ENCODE measurements around the gene C10orf67.
"Not testable (repeated sequence)": the region's sequence is repeated elsewhere in the genome, so short reads cannot be mapped to it uniquely, and the experiment has no call there.

Gene C10orf67

DNA sequence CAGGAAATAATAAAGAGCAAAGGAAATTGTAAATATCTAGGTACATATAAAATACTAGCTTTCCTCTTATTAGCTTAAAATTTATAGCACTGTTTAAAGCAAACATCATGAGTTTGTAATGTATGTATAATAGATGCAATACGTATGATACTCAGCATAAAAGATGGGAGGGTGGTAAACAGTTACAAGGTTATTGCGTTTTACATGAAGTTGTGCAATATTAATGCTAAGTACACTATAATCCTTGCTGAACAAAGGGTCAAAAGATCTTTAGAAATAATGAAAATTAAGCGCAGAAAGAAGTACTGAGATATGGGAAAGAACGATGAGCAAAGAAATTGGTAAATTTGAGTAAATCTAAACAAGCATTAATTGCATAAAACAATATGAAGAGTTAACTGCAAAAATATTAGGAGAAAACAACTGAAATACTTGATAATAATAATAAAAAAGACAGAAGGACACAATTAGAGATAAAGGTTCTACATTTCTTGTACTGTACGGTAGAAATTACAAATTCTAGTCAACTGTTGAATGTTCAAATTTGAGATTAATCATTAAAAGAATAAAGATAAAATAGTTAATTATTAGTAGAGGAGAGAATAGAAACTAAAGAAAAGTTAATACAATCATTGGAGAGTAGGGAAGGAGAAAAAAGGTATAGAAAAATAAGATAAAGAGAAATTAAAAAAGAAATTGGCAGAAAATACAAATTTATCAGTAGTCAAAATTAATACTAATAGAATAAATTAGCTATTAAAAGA lies 17.9 kb downstream of the C10orf67 start:
- no peak for DNase-seq

DNA sequence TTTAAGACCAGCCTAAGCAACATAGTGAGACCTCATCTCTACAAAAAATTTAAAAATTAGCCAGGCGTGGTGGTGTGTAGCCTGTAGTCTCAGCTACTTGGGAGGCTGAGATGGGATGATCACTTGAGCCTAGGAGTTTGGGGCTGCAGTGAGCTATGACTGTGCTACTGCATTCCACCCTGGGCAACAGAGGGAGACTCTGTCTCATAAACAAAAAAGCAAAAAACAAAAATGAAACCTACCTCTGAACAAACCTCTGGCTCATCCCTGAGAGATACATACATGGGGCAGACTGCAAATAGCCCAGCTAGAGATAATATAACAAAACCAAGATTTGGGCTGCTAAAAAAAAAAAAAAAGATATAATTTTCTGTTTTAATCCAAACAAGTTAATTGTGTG lies 19.5 kb downstream of the C10orf67 start:
- DNase-seq: no peak

DNA sequence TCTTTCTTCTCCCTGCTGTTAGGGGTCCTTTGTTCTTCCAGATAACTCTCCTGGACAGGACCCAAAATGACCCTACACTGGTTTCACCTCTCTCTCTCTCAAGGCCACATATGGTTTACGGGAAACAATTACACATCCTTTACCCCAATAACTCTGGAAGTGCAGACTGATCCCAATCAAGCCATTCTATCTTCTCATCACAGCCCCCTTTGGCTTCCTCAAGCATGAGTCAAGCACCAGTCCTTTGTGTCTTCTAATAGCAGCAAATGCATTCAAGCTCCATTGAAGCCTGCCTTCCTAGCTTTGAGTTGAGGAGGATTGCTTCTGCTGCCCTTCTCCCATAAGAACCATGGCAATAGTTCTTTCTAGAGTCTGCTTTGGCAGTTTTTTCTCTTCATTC lies 20.2 kb downstream of the C10orf67 start:
- DNase-seq: no peak

DNA sequence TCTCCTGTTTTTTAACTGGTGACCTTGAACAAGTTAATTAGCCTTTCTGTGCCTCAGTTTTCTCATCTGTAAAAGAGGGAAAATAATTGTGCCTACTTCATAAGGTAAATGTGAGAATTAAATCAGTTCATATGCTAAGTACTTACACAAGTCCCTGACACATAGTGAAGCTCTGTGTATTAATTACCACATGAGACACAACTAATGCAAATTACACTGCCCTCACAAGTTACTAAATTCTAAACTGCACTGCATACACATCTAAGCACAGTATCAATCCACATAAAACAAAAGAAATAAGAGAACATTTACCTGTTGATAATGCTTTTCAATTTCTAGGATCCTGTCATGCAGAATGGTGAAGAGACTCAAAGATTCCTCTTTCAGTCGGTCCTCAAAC lies 22.5 kb downstream of the C10orf67 start:
- DNase-seq: no peak

DNA sequence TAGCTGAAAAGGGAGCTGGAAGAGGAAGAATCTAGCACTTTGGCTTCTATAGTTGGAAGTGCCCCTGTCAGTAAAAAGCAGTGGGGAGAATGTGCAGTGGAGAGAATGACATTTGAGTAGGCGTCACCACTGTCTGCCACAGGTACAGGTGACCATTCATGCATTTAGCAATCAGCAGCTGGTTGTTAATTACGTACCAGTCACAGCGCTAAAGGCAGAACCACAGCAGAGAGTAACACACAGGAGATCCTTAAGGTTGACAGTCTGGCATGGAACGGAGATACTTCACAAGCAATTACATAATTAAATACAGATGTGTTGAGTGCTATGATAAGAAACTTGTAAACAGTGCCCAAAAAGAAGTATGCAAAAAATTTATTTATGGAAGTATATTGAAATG lies 24.8 kb downstream of the C10orf67 start:
- DNase-seq: no peak

DNA sequence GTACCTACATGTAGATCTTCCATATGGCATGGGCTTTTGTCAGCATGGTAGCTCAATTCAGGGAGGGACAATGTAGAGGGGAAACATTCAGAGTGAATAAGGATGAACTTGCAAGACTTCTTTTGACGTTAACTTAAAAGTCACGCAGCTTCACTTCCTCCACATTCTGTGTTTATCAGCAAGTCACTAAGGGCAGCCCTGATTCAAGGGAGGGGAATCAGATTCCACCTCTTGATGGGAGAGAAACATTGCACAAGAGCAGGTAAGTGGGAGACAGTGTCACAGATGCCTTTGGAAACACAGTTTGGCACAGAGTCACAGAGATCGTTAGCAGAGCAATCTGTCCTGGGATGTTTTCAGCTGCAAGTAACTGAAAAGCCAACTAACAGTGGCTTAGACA lies 26.2 kb downstream of the C10orf67 start:
- DNase-seq: no peak

DNA sequence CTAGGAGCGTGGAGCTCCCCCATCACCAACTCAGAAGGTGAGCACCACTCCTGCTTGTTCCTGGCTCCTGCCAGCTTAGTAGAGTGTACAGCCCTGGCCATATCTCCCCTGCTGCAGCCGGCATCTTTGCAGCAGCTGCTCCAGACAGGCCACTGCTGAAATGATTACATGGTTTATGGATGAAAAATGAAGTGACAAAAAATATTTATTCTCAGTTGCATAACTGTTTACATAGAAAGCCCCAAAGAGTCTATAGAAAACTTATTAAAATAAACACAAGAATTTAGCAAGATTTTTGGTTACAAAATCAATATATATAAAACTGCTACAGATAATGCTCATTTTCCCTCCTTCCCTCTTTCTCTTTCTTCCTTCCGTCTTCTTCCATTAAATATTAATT lies 27.2 kb downstream of the C10orf67 start:
- no peak for DNase-seq

DNA sequence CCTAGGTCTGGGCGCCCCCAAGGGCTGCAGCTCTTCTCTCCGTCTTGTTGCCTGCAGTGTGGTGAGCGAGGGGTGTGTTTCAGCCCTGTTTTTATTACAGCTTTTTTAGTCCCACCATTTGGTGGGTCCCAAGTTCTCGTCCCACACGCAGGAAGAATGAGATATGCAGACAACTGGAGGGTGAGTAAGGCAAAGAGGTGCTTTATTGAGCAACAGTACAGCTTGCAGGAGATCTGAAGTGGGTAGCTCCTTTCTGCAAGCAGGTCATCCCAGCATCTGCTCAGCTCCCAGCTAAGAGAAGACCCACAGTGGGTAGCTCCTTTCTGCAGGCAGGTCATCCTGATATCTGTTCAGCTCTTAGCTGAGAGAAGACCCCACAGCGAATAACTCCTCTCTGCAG lies 28.2 kb downstream of the C10orf67 start:
- no peak for DNase-seq

DNA sequence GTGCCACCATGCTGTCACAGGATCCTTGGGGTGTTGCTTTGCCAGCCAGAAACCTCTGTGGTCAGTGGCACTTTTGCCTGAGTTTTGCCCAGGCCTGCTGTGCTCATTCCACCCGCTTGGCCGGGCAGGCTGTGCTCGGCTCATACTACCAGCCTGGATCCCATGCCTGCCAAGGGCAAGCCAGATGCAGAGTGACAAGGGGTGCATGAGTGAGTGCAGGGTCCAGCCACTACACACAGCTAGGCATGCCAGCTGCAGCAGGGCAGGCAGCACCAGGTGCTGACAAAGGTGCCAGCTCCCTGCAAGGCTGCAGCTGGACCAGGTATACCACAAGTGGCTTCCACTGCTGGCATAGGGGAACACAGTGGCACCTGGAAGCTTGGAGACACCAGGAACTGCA lies 28.6 kb downstream of the C10orf67 start:
- DNase-seq: no peak

DNA sequence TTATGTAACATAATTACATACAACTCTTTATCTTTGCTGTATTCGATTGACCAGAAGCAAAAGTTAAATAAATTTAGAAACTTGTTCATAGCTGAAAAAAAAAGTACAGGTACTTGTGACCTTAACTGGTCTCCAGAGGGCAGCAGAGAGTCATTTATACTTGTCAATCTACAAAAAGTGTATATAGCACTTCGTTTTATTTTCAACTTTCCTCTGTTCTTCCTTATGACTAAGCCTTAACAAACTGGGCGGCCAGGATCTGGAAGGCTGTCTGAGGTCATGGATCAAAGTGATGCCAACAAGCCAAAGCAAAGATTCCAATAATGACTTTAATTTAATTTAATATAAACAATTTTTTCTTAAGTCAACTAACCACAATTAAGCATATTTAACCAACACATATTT lies 29.8 kb downstream of the C10orf67 start:
- DNase-seq: peak in 17 of 58 donors; percentile 2 to 42 (median 11)

DNA sequence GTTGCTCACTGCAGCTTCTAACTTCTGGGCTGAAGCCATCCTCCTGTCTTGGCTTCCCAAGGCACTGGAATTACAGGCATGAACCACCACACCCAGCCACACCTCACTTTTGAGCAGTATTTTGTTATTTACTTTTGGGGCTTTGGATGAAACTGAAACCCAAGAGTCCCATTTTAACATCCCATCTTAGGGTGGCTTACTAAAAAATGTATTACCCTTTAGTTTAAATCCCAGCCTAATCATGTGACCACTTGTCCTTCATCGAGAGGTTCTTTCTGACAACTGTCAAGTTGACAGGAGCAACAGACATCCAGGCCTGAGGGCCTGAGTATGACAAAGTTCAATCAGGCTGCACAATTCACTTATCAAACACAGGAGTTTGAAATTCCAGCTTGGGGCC lies 33.6 kb downstream of the C10orf67 start:
- no peak for DNase-seq

DNA sequence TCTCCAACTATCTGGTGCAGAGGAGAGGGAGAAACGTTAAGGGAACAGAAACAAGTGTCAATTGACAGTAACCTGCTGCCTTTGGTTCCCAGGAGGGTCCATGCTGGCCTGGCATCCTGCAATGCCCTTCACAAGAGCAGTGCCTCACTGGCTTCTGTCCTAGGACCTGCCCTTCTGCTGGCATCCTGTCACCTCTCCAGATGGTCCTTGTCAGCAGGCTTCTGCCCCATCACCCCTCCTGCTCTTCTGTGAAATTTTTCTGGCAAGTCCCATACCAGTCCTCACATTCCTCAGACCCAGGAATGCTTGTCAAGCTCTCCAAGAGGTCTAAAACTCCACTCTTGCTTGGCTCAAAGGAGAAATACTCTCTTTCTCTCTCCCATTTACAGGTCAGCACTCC lies 34.2 kb downstream of the C10orf67 start:
- no peak for DNase-seq

DNA sequence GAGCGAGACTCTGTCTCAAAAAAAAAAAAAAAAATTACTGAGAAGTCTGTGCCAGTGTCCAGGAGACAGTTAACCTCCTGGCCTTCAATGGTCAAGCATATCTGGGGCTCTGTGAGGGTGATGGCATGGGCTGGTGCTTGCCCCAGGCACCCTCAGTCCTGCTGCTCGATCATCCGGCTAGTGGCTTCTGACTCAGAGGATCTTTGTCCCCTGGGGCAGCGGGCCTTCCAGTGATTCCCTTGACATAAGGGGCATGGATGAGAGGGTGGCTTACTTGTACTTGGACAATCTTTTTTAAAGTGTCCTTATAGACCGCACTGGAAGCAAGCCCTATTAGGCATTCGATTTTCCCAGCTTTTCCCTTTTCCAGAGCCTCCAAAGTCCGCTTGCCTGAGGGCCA lies 44.6 kb downstream of the C10orf67 start:
- not testable (repeated sequence) for DNase-seq

DNA sequence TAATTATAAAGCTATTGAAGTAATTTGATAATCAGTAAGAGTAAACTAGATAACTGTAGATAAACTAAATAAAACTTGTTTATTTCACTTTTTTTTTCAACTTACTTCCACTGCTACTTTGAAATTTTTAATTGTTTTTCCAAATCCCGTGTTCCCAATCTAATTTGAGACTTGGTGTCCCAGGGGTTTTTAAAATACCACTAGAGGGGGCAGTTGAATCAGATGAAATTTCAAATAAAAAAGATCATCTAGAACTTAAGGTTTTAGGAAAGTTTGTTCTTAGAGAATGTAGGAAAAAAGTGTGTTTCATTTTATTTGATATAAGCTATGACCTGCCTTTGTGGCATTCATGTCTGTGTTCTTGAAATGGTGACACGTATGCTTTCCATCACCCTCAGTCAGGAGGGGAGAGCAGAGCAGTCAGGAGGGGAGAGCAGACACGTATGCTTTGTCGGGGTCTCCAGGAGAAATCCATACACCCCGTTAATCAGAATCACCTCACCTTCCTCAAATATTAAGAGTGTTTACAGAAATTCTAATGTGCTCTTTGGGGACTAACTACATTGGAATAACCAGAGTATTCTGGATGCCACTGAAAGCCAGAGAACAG lies 49.9 kb downstream of the C10orf67 start:
- no peak for DNase-seq

DNA sequence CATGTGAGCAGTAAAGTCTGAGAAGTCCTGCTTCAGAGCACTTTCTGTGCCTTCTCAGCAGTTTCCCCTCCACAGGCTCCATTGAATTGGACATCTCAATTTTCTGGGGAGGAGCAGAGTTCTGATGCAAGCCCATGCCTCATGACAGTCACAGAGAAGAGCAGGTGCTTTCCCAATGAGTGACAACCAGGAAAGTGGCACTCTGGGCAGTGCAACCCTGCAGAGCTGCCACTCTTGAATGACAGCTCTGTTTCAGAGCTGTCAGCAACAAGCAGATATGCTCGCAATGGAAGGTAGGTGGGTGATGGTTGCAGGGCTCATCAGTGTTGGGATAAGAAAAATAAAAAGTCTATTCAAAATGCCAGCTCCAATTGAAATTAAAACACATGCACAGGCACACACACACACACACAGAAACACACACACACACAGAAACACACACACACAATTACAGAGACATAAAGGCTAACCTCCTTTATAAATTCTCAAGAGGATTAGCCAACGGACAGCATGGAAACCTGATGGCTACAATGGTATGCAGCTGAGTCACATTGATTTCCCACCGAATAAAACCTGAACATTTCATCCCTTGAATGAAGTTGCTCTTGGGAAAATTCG lies 50.5 kb downstream of the C10orf67 start:
- DNase-seq: no peak

DNA sequence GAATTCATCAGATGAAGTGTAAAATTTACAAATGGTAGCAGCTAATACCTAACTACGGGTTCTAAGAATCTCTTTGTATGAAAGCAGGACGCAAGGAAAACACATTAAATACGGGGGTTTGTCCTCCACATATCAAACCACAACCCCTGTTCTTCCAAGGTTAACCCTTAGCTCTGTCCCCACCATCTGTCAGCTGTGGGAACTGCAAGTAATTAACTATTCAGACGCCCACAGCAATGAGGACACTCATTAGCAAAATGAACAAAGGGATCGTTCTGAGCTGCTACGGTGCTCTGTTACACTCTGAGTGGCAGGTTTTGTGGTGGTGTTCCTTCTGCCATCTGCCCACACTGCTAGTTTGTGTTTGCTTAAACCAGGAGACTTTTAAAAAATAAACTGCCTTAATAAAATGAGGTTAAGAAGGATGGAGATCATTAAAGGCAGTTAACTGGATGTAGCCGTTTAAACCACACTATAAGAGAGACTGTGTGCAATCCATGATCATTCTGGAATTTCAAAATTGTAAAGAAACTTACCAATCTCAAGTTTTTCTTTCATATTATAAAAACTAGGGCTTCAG lies 51.4 kb downstream of the C10orf67 start:
- peak in 21 of 58 donors; percentile 1 to 51 (median 7) for DNase-seq

DNA sequence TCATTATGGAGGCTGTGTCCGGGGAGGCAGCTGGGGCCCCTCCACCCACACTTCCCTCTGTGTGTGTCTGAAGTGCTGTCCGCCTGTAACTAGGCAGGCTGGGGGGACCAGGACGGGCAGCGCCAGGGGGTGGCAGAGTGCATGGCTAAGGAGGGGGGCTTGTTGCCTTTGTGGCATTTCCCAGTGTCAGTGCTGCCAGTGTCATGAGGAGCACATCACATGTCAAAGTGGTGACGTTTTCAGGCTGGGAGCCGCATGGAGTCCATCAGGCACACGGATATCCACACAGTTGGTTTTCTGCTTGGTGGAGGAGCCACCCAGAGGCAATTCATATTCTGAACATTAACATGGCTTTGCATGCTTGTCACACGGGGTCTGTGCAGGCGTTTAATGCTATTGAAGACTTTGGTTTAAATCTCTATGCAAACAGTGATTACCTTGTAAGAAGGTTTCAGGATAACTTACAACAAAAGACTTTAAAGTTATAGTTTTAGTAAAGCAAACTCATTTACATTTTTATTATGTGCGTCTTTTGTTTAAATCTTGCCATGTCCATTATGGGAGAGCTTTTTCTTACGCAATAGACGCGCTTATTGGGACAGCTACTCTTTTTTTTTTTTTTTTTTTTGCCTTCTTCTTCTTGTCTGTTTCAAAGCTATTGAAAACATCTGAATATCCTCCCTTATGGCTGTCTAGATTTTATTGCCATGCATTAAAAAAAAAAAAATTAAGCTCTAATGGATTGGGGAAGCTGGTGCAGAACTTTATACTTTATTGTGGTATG lies 52.9 kb downstream of the C10orf67 start:
- peak in 30 of 58 donors; percentile 4 to 50 (median 14) for DNase-seq

DNA sequence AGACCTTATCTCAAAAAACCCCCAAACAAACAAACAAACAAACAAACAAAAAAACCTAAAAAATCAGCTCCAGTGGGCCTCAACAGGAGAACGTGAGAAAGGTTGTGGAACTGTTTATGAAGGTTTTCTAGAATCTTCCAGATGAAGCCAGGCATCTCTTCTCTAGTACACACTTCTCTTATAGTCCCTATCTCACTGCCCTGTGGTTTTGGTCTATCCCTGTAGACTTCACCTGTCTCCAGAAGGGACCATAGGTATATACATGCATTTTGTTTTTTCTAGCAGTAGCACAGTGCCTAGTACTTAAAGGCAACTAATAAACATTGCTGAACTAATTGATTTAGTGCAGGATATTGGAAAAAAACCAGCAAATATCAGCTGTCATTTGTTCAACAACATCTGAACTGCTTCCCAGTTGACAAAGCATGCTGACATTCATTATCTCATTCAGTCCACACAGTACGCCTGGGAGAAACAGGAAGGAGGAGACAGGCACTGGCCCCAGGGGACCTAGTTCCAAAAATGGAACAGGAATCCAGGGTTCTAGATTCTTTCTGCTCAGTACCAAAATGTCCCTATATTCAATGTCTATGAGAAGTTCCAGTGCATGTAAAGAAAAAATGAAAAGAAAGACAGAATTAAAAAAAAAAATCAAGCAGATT lies 59.8 kb downstream of the C10orf67 start:
- DNase-seq: no peak

DNA sequence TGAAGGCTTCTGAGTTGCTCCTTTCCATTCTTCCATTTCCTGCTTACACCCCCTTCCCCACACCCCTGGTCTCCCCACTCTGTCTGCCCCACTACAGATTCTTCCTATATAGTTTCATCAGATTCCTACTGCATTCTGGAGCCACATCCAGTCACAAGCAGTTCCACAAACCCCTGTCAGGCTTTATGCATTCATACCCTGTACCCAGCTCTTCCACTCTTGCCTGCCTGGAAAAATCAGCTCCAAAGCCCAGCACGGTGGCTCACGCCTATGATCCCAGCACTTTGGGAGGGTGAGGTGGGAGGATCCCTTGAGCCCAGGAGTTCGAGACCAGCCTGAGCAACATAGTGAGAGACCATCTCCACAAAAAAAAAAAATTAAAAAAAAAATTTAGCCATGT lies 60.4 kb downstream of the C10orf67 start:
- DNase-seq: no peak

DNA sequence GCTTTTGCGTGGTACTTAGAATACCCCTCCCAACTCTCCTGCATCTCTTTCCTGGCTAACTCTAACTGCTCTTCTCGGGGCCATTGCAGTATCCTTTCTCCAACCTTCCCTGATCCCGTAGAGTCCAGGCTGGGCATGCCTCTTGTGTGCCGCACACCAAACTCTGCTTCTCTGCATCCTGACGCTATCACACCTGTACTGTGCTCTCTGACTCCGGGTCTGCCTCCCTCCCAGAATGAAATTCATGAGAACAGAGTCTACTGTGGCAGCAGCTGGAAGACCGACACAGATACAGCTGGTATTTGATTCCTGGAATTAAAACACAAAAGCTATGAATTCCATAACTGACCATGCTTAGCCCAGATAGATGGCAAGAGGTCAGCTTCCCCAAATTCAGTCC lies 60.9 kb downstream of the C10orf67 start:
- no peak for DNase-seq

DNA sequence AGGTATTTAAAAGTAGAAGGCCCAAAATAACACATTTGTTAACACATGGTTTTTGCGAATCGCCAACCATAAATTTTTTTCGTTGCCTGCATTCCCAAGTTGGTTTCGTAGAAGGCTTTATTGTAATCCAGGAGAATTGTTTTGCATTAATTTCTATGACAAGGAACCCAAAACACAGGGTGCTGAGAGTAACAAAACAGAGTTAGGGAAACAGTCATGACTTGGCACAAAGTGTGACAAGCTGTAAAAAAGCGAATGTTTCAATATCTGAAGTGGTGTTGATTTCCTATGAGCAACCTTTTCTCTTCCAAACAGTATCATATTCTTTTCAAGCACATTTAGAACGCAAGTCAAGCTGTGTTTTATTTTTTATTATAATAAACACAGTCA lies 63.6 kb downstream of the C10orf67 start:
- no peak for DNase-seq
